OCI-LY7 (cell line): ENCODE measurements around the gene COL13A1. TPM values are rescaled to one million over a fixed set of nuclear protein-coding genes. Genes with fewer than 3 reads are reported as not detected.

Source experiments
- BruUV-seq: library from RNA; stranded (reverse); fragments of 400-500 nt; replicated peaks from 2 replicates; lab custom pipeline; 2021; lab: Mats Ljungman, UMichigan
- CTCF ChIA-PET: fragments of 300-600 bp; sonication (Branson Sonifier 250); formaldehyde crosslinking; loops from one replicate; lab custom pipeline; 2022; ENCODE audit warnings: antibody characterized with exemption; ENCODE audit not compliant: unreplicated experiment; lab: Charles Lee
- POLR2A ChIA-PET: fragments of 300-600 bp; sonication (Branson Sonifier 250); formaldehyde crosslinking; loops from one replicate; lab custom pipeline; 2022; ENCODE audit warnings: antibody characterized with exemption; lab: Charles Lee
- DNase-seq: peaks from one replicate; pipeline ENCODE4 v3.0.0-alpha.2; 2015; ENCODE audit warnings: low spot score
- H2AFZ ChIP-seq: fragments of 200-600 bp; sonication (generic), shearing (Covaris generic); 2 replicates; pipeline ENCODE4 v1.6.1; 2014; ENCODE audit warnings: mild to moderate bottlenecking, antibody characterized with exemption, low read length, moderate library complexity
- H3K27ac ChIP-seq: fragments of 200-600 bp; sonication (generic); 2 replicates; pipeline ENCODE4 v1.5.1; 2014; ENCODE audit warnings: mixed run types, low read depth, mild to moderate bottlenecking, moderate library complexity, low read length, inconsistent platforms; ENCODE audit not compliant: poor library complexity, severe bottlenecking
- H3K36me3 ChIP-seq: fragments of 200-600 bp; sonication (generic); 2 replicates; pipeline ENCODE4 v1.6.1; 2014; ENCODE audit warnings: mild to moderate bottlenecking, antibody characterized with exemption, low read length, moderate library complexity, mixed read lengths; ENCODE audit not compliant: insufficient read depth
- H3K4me1 ChIP-seq: fragments of 200-600 bp; sonication (generic); 2 replicates; pipeline ENCODE4 v1.5.1; 2014; ENCODE audit warnings: mild to moderate bottlenecking, low read length; ENCODE audit not compliant: insufficient read depth, poor library complexity, severe bottlenecking
- H3K4me2 ChIP-seq: fragments of 200-600 bp; sonication (generic); 2 replicates; pipeline ENCODE4 v1.6.1; 2014; ENCODE audit warnings: mild to moderate bottlenecking, low read length
- H3K4me3 ChIP-seq: fragments of 200-600 bp; sonication (generic); 2 replicates; pipeline ENCODE4 v1.5.1; 2014; ENCODE audit warnings: mild to moderate bottlenecking, low read depth, low read length; ENCODE audit not compliant: poor library complexity, severe bottlenecking
- H3K79me2 ChIP-seq: fragments of 200-600 bp; sonication (generic); 2 replicates; pipeline ENCODE4 v1.6.1; 2016; ENCODE audit warnings: low read depth, mild to moderate bottlenecking, low read length, moderate library complexity, mixed read lengths; ENCODE audit not compliant: insufficient read depth
- H3K9me2 ChIP-seq: fragments of 200-600 bp; sonication (generic); 2 replicates; pipeline ENCODE4 v1.6.1; 2016; ENCODE audit warnings: mild to moderate bottlenecking, low read length, mixed read lengths; ENCODE audit not compliant: insufficient read depth
- H3K9me3 ChIP-seq: fragments of 200-600 bp; sonication (generic); 2 replicates; pipeline ENCODE4 v1.6.1; 2014; ENCODE audit warnings: mild to moderate bottlenecking, mixed run types, low read length, mixed read lengths
- H4K20me1 ChIP-seq: fragments of 200-600 bp; sonication (generic); 2 replicates; pipeline ENCODE4 v1.6.1; 2014; ENCODE audit warnings: mild to moderate bottlenecking, antibody characterized with exemption, low read length, moderate library complexity, mixed read lengths; ENCODE audit not compliant: insufficient read depth
- CTCF ChIP-seq: fragments of 200-600 bp; sonication (generic); conservative IDR thresholded peaks from 2 replicates; pipeline ENCODE4 v1.5.1; 2014; ENCODE audit warnings: mild to moderate bottlenecking, antibody characterized with exemption, low read length, moderate library complexity, mixed read lengths
- EZH2phosphoT487 ChIP-seq: fragments of 200-600 bp; sonication (generic); IDR thresholded peaks from 2 replicates; pipeline ENCODE4 v1.6.1; 2018; ENCODE audit warnings: low read depth, borderline replicate concordance, mild to moderate bottlenecking, mixed run types, antibody characterized with exemption, low read length, moderate library complexity, mixed read lengths
- intact Hi-C: fragments of 100-400 bp; cut with micrococcal nuclease; formaldehyde crosslinking; loops from one replicate; pipeline ENCODE4 v1.10.0; 2022; ENCODE audit not compliant: unreplicated experiment
- total RNA-seq, 2 experiments: library from RNA; depleted of rRNA in 1 of 2; stranded (reverse); fragments of >200 nt in 1 of 2; shearing (Covaris generic) in 1 of 2; gene quantifications; 2 replicates each; pipeline ENCODE4 v1.2.3, GENCODE V29; 2014 to 2022

COL13A1 gene
- total RNA-seq, 2 experiments from 2014 or later = 0.06 TPM; not detected in 1

- H3K4me3 ChIP-seq = no peak overlapping the region
- no peak for DNase-seq
- H3K9me3 ChIP-seq = no peaks in the 10 kb centered on the region
- no peaks in the 10 kb centered on the region for H3K36me3 ChIP-seq
- H4K20me1 ChIP-seq = no peaks in the 10 kb centered on the region
- intact Hi-C loops = loop anchor here (10.0 kb wide), 1 partner anchor 311 kb away; no protein-coding TSS in a partner anchor
- TF ChIP-seq CTCF = no peak
- TF ChIP-seq EZH2phosphoT487 = no peak
- peaks cover 43% of the 10 kb centered on the region for H3K4me1 ChIP-seq
- no peak overlapping the region for H2AFZ ChIP-seq
- ChIA-PET CTCF (no interaction called here), POLR2A (no interaction called here)
- BruUV-seq = no TSS peak
- no peaks in the 10 kb centered on the region for H3K9me2 ChIP-seq
- no peak overlapping the region for H3K27ac ChIP-seq
- no peak overlapping the region for H3K4me2 ChIP-seq
- H3K79me2 ChIP-seq = no peaks in the 10 kb centered on the region
Observed at GRCh38 chr10:69955211-69955805, 153.6 kb downstream of the COL13A1 start.

- ChIA-PET CTCF (no interaction called here), POLR2A (no interaction called here)
- intact Hi-C loops = loop anchor here (10.0 kb wide), 1 partner anchor 311 kb away; no protein-coding TSS in a partner anchor
- no peaks in the 10 kb centered on the region for H3K9me2 ChIP-seq
- H3K4me3 ChIP-seq = no peak overlapping the region
- H3K4me1 ChIP-seq = peaks cover 50% of the 10 kb centered on the region
- H3K36me3 ChIP-seq = no peaks in the 10 kb centered on the region
- DNase-seq = no peak
- H3K27ac ChIP-seq = no peak overlapping the region
- no peaks in the 10 kb centered on the region for H3K9me3 ChIP-seq
- H2AFZ ChIP-seq = no peak overlapping the region
- no peak for TF ChIP-seq CTCF
- no peak for TF ChIP-seq EZH2phosphoT487
- H3K4me2 ChIP-seq = no peak overlapping the region
- H4K20me1 ChIP-seq = no peaks in the 10 kb centered on the region
- H3K79me2 ChIP-seq = no peaks in the 10 kb centered on the region
- no TSS peak for BruUV-seq
Observed at GRCh38 chr10:69955897-69956740, 154.4 kb downstream of the COL13A1 start.
